HepG2 (cell line): ENCODE measurements around the gene HNRNPA0. TPM values are rescaled to one million over a fixed set of nuclear protein-coding genes. Genes with fewer than 3 reads are reported as not detected.

Source experiments
- ATAC-seq: fragments of 200-7000 bp; cut with Tn5 transposase; 3 replicates; pipeline ENCODE4 v1.9.1; 2020; ENCODE audit warnings: mild to moderate bottlenecking, moderate library complexity
- BruUV-seq: library from RNA; stranded (reverse); fragments of 400-500 nt; replicated peaks from 2 replicates; lab custom pipeline; 2021; lab: Mats Ljungman, UMichigan
- CTCF ChIA-PET: fragments of 300-600 bp; formaldehyde crosslinking; extraction: SDS; loops from one replicate; lab custom pipeline; 2021; ENCODE audit warnings: low total read pairs, inconsistent platforms, low intra/inter-chr PET ratio; lab: Yijun Ruan, JAX
- POLR2A ChIA-PET: fragments of 350-600 bp; sonication (Branson Sonifier 250); formaldehyde crosslinking; loops from one replicate; lab custom pipeline; 2020; ENCODE audit warnings: antibody characterized with exemption, inconsistent platforms; lab: Yijun Ruan, JAX
- DNase-seq: peaks from one replicate; pipeline ENCODE4 v3.0.0-alpha.2; 2015; ENCODE audit warnings: low spot score
- FAIRE-seq: peaks from 3 replicates; lab custom pipeline; 2011; peaks lifted over from hg19 to GRCh38; lab: Jason Lieb, UNC
- H2AFZ ChIP-seq: one replicate; pipeline ENCODE4 v1.6.1; 2011; ENCODE audit warnings: low read length, inconsistent platforms
- H3K27ac ChIP-seq: fragments of 300-600 bp; 3 replicates; pipeline ENCODE4 v1.8.0; 2011; ENCODE audit warnings: mixed run types, mild to moderate bottlenecking, mixed read lengths, low read length, inconsistent platforms; ENCODE audit not compliant: insufficient read depth; ENCODE audit errors: extremely low read length
- H3K27me3 ChIP-seq, 2 experiments: fragments of 200-600 bp in 1 of 2; 2 replicates in 1 of 2; 3 replicates in 1 of 2; pipeline versions ENCODE4 v1.6.0 to v1.8.0; 2011; ENCODE audit warnings: low read length in 2 of 2, mild to moderate bottlenecking in 2 of 2, moderate library complexity in 2 of 2, inconsistent platforms in 1 of 2; ENCODE audit not compliant: insufficient read depth in 2 of 2, control insufficient read depth in 1 of 2
- H3K36me3 ChIP-seq, 2 experiments: fragments of 200-600 bp in 1 of 2; replicated peaks in 1 of 2; 2 replicates in 1 of 2; 3 replicates in 1 of 2; pipeline versions ENCODE4 v1.5.1 to v1.8.0; 2011; ENCODE audit warnings: low read length in 2 of 2, inconsistent platforms in 1 of 2; ENCODE audit not compliant: insufficient read depth in 2 of 2, control insufficient read depth in 1 of 2
- H3K4me1 ChIP-seq: 2 replicates; pipeline ENCODE4 v1.5.1; 2012; ENCODE audit warnings: low read length, inconsistent platforms; ENCODE audit not compliant: insufficient read depth
- H3K4me2 ChIP-seq: 2 replicates; pipeline ENCODE4 v1.6.0; 2011; ENCODE audit warnings: low read depth, low read length, inconsistent platforms
- H3K4me3 ChIP-seq, 3 experiments: fragments of 200-600 bp in 1 of 3; sonication (generic), shearing (Covaris generic) in 1 of 3; replicated peaks in 1 of 3; 2 replicates each; pipeline ENCODE4 v1.5.1; 2011 to 2016; ENCODE audit warnings: low read length in 3 of 3, inconsistent platforms in 2 of 3, low read depth in 2 of 3, mild to moderate bottlenecking in 2 of 3, control low read depth in 1 of 3, mixed read lengths in 1 of 3; ENCODE audit not compliant: insufficient read depth in 1 of 3
- H3K79me2 ChIP-seq: one replicate; pipeline ENCODE4 v1.6.1; 2011; ENCODE audit warnings: low read length, inconsistent platforms; ENCODE audit not compliant: insufficient read depth
- H3K9ac ChIP-seq: 2 replicates; pipeline ENCODE4 v1.6.0; 2011; ENCODE audit warnings: mild to moderate bottlenecking, low read depth, low read length, inconsistent platforms; ENCODE audit not compliant: insufficient read depth
- H3K9me3 ChIP-seq: 2 replicates; pipeline ENCODE4 v1.5.1; 2012; ENCODE audit warnings: mild to moderate bottlenecking, low read length
- H4K20me1 ChIP-seq: 2 replicates; pipeline ENCODE4 v1.6.0; 2011; ENCODE audit warnings: inconsistent platforms, mild to moderate bottlenecking, low read length, moderate library complexity; ENCODE audit not compliant: insufficient read depth
- NFYC ChIP-seq: IDR thresholded peaks from 2 replicates; pipeline ENCODE4 v1.6.1; 2016; ENCODE audit warnings: missing genetic modification reagents, missing compliant biosample characterization
- YEATS2 ChIP-seq: sonication (generic); formaldehyde crosslinking; IDR thresholded peaks from 2 replicates; pipeline ENCODE4 v1.4.0; 2020; ENCODE audit warnings: missing genetic modification reagents, borderline replicate concordance
- ZNF225 ChIP-seq: sonication (generic); formaldehyde crosslinking; IDR thresholded peaks from 2 replicates; pipeline ENCODE4 v1.4.0; 2020; ENCODE audit warnings: mild to moderate bottlenecking, missing genetic modification reagents
- ZNF841 ChIP-seq: sonication (generic); formaldehyde crosslinking; IDR thresholded peaks from 2 replicates; pipeline ENCODE4 v1.8.1; 2023; ENCODE audit warnings: missing genetic modification reagents, borderline replicate concordance
- WGBS: methylation state at CpG from one replicate; pipeline ENCODE4 v1.1.6; 2017; ENCODE audit warnings: low lambda C conversion rate; 5-methylcytosine and 5-hydroxymethylcytosine counted together
- in situ Hi-C: cut with HindIII; loops from 2 replicates; pipeline ENCODE4 v1.10.0; 2017; ENCODE audit warnings: low pct_unique_long_range_greater_than_20kb; ENCODE audit not compliant: extremely low pct_ligation_motif_present
- intact Hi-C: fragments of 100-400 bp; cut with micrococcal nuclease; formaldehyde crosslinking; loops from one replicate; pipeline ENCODE4 v1.10.0; 2022; ENCODE audit not compliant: unreplicated experiment
- polyA plus RNA-seq, 8 experiments: library from polyadenylated mRNA; depleted of rRNA in 3 of 8; stranded (reverse) in 7 of 8; unstranded in 1 of 8; fragments of >200 nt; fragmentation: Illumina TruSeq in 4 of 8; extraction: Trizol in 4 of 8; gene quantifications; 2 replicates each; pipeline versions ENCODE4 v1.2.1 to v1.2.3, GENCODE V29; 2011 to 2016; ENCODE audit warnings: low read depth in 4 of 8, missing spikeins in 1 of 8, mixed read lengths in 1 of 8; ENCODE audit not compliant: insufficient read depth in 1 of 8
- total RNA-seq, 5 experiments: library from RNA; depleted of rRNA; stranded (reverse); fragments of >200 nt; fragmentation: Illumina TruSeq; extraction: Trizol; gene quantifications; 2 replicates each; pipeline ENCODE4 v1.2.3, GENCODE V29; 2016; ENCODE audit warnings: low read depth in 1 of 5
- TF ChIP-seq, protein P1 (sequence below): sonication (generic); formaldehyde crosslinking; IDR thresholded peaks from 2 replicates; pipeline ENCODE4 v1.4.0; 2020; ENCODE audit warnings: missing genetic modification reagents
- TF ChIP-seq, protein P2 (sequence below): IDR thresholded peaks from 2 replicates; pipeline ENCODE4 v1.6.1; 2012; ENCODE audit warnings: low read length, improper control_type of control experiment

Gene HNRNPA0
- total and polyA plus RNA-seq, 2 of the 13 experiments (the other 11 are each of a cell fraction or from before 2014, with no cell fraction given): 9.0 to 12.9 TPM

DNA sequence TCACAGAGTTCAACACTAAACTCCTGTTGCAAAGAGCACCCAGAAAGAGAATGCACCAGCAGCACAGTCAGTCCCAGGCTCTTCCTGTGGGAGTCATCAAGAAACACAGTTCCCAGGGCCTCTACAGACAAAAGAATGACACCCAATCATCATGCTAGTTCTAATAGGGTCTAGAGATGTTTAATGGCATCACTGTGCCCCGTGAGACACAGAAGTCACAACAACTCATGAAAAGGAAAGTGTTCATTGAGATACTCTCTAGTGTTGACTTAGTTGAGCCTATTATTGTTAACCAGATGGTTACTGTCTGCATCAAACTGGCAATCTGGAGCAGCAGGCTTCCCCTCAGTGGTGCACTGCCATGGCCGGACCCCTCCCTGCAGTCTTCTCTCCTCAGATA is 19.8 kb downstream of the HNRNPA0 start:
- no peak for FAIRE-seq
- POLR2A ChIA-PET: no interaction called here
- H2AFZ ChIP-seq: no peak overlapping the region

DNA sequence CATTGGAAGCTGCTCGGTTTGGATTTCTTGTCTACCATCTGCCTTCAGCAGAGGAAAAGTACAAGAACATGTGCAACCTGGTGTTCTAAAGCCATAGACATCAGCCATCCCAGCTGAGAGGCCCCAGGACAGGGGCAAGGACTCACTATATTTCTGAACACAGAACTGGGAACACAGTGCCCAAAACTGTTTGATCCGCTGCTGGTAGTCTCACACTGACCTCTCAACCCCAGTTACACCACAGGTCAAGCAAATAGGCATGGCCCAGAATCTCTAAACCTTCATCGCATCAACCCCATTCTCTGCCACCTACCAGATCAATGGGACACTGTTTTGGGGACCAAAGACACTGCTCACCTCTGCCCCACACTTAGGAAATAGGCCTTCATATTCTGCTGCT is 20.2 kb downstream of the HNRNPA0 start:
- in situ Hi-C loops: no loop called here
- no peaks in the 10 kb centered on the region for H4K20me1 ChIP-seq
- no TSS peak for BruUV-seq
- H3K4me3 ChIP-seq: no peak overlapping the region
- no peak overlapping the region for H2AFZ ChIP-seq
- TF ChIP-seq, protein P1, sequence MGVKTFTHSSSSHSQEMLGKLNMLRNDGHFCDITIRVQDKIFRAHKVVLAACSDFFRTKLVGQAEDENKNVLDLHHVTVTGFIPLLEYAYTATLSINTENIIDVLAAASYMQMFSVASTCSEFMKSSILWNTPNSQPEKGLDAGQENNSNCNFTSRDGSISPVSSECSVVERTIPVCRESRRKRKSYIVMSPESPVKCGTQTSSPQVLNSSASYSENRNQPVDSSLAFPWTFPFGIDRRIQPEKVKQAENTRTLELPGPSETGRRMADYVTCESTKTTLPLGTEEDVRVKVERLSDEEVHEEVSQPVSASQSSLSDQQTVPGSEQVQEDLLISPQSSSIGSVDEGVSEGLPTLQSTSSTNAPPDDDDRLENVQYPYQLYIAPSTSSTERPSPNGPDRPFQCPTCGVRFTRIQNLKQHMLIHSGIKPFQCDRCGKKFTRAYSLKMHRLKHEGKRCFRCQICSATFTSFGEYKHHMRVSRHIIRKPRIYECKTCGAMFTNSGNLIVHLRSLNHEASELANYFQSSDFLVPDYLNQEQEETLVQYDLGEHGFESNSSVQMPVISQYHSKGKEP (CRISPR knock-in tag): no peak
- TF ChIP-seq ZNF841 (CRISPR knock-in tag): no peak
- TF ChIP-seq, all 625 proteins: peak for 0
- WGBS: 6% methylated on average over 2 of the region's 3 CpGs
- H3K4me1 ChIP-seq: peaks cover 20% of the 10 kb centered on the region
- H3K4me2 ChIP-seq: no peak overlapping the region
- peaks cover 2 to 42% of the 10 kb centered on the region in 2 experiments; a peak in 4 of 5 replicates for H3K27me3 ChIP-seq
- ATAC-seq: no peak
- FAIRE-seq: no peak
- no peaks in the 10 kb centered on the region for H3K79me2 ChIP-seq
- H3K9ac ChIP-seq: no peak overlapping the region
- DNase-seq: no peak
- H3K36me3 ChIP-seq: no peaks in the 10 kb centered on the region
- intact Hi-C loops: no loop called here
- H3K27ac ChIP-seq: no peak overlapping the region
- POLR2A ChIA-PET: no interaction called here
- H3K9me3 ChIP-seq: no peaks in the 10 kb centered on the region
- CTCF ChIA-PET: no interaction called here

More for the DNA sequence above, 19.8 kb downstream of the HNRNPA0 start:
- Histone ChIP-seq H3K4me2 (0 out of 2 replicates have a peak overlapping the region, but pooled peaks have one; percentile 92), H3K9ac (no peak overlapping the region), H3K79me2 (no peaks in the 10 kb centered on the region), H3K27ac (no peak overlapping the region), H3K27me3 (peaks cover 2 to 42% of the 10 kb centered on the region in 2 experiments; a peak in 4 of 5 replicates), H3K9me3 (no peaks in the 10 kb centered on the region), H4K20me1 (no peaks in the 10 kb centered on the region), H3K4me1 (peaks cover 20% of the 10 kb centered on the region), H3K4me3 (no peak overlapping the region), H3K36me3 (no peaks in the 10 kb centered on the region)
- no TSS peak for BruUV-seq
- intact Hi-C loops (no loop called here), in situ Hi-C loops (no loop called here)
- TF ChIP-seq ZNF225 (CRISPR knock-in tag) (no peak), NFYC (no peak), YEATS2 (CRISPR knock-in tag) (no peak)
- TF ChIP-seq, protein P2, sequence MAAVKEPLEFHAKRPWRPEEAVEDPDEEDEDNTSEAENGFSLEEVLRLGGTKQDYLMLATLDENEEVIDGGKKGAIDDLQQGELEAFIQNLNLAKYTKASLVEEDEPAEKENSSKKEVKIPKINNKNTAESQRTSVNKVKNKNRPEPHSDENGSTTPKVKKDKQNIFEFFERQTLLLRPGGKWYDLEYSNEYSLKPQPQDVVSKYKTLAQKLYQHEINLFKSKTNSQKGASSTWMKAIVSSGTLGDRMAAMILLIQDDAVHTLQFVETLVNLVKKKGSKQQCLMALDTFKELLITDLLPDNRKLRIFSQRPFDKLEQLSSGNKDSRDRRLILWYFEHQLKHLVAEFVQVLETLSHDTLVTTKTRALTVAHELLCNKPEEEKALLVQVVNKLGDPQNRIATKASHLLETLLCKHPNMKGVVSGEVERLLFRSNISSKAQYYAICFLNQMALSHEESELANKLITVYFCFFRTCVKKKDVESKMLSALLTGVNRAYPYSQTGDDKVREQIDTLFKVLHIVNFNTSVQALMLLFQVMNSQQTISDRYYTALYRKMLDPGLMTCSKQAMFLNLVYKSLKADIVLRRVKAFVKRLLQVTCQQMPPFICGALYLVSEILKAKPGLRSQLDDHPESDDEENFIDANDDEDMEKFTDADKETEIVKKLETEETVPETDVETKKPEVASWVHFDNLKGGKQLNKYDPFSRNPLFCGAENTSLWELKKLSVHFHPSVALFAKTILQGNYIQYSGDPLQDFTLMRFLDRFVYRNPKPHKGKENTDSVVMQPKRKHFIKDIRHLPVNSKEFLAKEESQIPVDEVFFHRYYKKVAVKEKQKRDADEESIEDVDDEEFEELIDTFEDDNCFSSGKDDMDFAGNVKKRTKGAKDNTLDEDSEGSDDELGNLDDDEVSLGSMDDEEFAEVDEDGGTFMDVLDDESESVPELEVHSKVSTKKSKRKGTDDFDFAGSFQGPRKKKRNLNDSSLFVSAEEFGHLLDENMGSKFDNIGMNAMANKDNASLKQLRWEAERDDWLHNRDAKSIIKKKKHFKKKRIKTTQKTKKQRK: no peak
- 100% methylated on average over 2 of the region's 2 CpGs for WGBS
- DNase-seq (no peak), ATAC-seq (no peak)
- CTCF ChIA-PET: interaction anchor here (1.6 kb wide), 1 partner anchor 74 kb away, joined by 4 read pairs; no protein-coding TSS in a partner anchor
